Pancreas (tissue), 10 donors: ENCODE data around the gene FANCI. TPM values are rescaled to one million over a fixed set of nuclear protein-coding genes. Genes with fewer than 3 reads are reported as not detected.

Experiments
- ATAC-seq, 4 donors: fragments of 200-7000 bp; cut with Tn5 transposase; one replicate each; pipeline versions ENCODE4 v1.8.0 to v1.9.1; 2020; ENCODE audit warnings: mild to moderate bottlenecking in 4 of 4, moderate library complexity in 4 of 4
- DNase-seq, 6 donors: peaks; one replicate each; pipeline ENCODE4 v3.0.0-alpha.2; 2020
- FAIRE-seq: peaks from 2 replicates; lab custom pipeline; 2012; peaks lifted over from hg19 to GRCh38; lab: Jason Lieb, UNC
- H3K27ac ChIP-seq, 4 donors: fragments of 200-600 bp; sonication (generic); 1 replicate in 3 of 4; 2 replicates in 1 of 4; pipeline versions ENCODE4 v1.5.0 to v1.8.0; 2020
- H3K27me3 ChIP-seq, 4 donors: fragments of 200-600 bp; one replicate each; pipeline ENCODE4 v1.8.0; 2021
- H3K36me3 ChIP-seq, 3 donors: fragments of 200-600 bp; sonication (generic) in 1 of 3; one replicate each; pipeline versions ENCODE4 v1.5.0 to v1.8.0; 2020 to 2021
- H3K4me1 ChIP-seq, 3 donors: fragments of 200-600 bp; one replicate each; pipeline ENCODE4 v1.8.0; 2021
- H3K4me3 ChIP-seq, 4 donors: fragments of 200-600 bp; sonication (generic) in 2 of 4; one replicate each; pipeline versions ENCODE4 v1.5.0 to v1.8.0; 2020 to 2021
- H3K9me3 ChIP-seq, 4 donors: fragments of 200-600 bp; one replicate each; pipeline ENCODE4 v1.8.0; 2021
- WGBS, 2 donors: extraction: QIAGEN DNeasy Blood & Tissue Kit; methylation state at CpG; one replicate each; pipeline ENCODE4 v1.1.7; 2013; 5-methylcytosine and 5-hydroxymethylcytosine counted together
- intact Hi-C, 3 donors: fragments of 100-400 bp; cut with DNase I; formaldehyde crosslinking; loops; one replicate each; pipeline versions ENCODE4 v1.11.1 to v1.14.2; 2022
- polyA plus RNA-seq, 2 donors: library from polyadenylated mRNA; stranded (reverse); fragments of 200-250 nt; gene quantifications; one replicate each; pipeline ENCODE4 v1.2.3, GENCODE V29; 2013
- total RNA-seq, 6 donors: library from RNA; stranded (reverse); fragmentation: NEBNext Ultra II Directional in 4 of 6; extraction: Animal tissue kit (Norgen Biotek cat#: 25700) in 4 of 6; gene quantifications; one replicate each; pipeline versions ENCODE4 v1.2.1 to v1.2.4, GENCODE V29; 2021 to 2023
- TF ChIP-seq, protein P1 (sequence below), 4 donors: fragments of 200-600 bp; sonication (generic) in 3 of 4; IDR thresholded peaks; one replicate each; pipeline versions ENCODE4 v1.5.0 to v1.8.0; 2021; ENCODE audit warnings: antibody characterized with exemption in 4 of 4
- donor health status: healthy with polysubstance abuse.
- donor health status: DM: no; HTN: no; CAD: no; lungs with moderate emphysema.
- donor health status: DM: no; HTN: no; CAD: no.
- donor health status: control.
- donor health status: control.
- donor health status: Bipolar disorder and iron deficiency.
- donor health status: DM: yes; HTN: yes; CAD: no.
- donor health status: DM: no; HTN: no; CAD: no.
- donor health status: DM: no; HTN: no; CAD: no.
- donor health status: DM: yes; HTN: yes; CAD: no.

The FANCI gene
- total and polyA plus RNA-seq, 8 donors = 1.5 to 4.8 (median 3.3) TPM

DNA sequence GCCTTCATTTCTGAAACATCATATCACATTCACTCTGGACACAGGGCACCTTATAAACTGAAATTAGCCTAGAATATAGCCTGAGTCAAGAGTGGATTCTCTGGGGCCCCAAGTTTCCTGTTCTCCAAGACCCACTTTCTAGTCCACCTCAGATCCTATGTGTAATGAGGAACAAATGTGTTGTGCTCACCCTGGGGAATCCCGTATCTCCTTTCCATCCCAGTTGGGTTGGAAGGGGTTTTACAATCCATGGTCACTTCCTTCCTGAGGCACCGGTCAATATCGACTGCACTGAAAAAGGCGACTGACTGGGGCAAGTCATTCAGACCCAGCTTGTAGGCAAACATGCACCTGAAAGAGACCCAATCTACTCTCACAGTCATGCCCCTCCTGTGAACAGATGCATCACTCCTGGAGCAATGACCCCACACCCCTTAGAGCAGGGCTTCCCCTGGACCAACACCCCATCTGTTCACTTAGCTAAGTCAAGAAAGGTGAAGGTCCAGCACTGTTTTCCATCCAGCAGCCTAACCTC, 73.5 kb downstream of the FANCI start:
- Histone ChIP-seq H3K9me3 (no peaks in the 10 kb centered on the region), H3K36me3 (peaks cover 6 to 63% (median 35%) of the 10 kb centered on the region in 3 donors), H3K27ac (no peak overlapping the region), H3K27me3 (no peaks in the 10 kb centered on the region), H3K4me1 (no peaks in the 10 kb centered on the region), H3K4me3 (no peak overlapping the region)
- intact Hi-C loops = loop anchor here in 1 of 3 donors (10.0 kb wide), 1 partner anchor 112 kb away; no protein-coding TSS in a partner anchor
- 85 to 94% methylated on average over 4 of the region's 4 CpGs for WGBS, 2 donors
- DNase-seq (no peak), ATAC-seq (no peak), FAIRE-seq (no peak)
- TF ChIP-seq, protein P1, sequence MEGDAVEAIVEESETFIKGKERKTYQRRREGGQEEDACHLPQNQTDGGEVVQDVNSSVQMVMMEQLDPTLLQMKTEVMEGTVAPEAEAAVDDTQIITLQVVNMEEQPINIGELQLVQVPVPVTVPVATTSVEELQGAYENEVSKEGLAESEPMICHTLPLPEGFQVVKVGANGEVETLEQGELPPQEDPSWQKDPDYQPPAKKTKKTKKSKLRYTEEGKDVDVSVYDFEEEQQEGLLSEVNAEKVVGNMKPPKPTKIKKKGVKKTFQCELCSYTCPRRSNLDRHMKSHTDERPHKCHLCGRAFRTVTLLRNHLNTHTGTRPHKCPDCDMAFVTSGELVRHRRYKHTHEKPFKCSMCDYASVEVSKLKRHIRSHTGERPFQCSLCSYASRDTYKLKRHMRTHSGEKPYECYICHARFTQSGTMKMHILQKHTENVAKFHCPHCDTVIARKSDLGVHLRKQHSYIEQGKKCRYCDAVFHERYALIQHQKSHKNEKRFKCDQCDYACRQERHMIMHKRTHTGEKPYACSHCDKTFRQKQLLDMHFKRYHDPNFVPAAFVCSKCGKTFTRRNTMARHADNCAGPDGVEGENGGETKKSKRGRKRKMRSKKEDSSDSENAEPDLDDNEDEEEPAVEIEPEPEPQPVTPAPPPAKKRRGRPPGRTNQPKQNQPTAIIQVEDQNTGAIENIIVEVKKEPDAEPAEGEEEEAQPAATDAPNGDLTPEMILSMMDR (IDR thresholded peaks at IDR 0.05) = no peak

- TF ChIP-seq, protein P1 (IDR thresholded peaks at IDR 0.05) = no peak
- Histone ChIP-seq H3K4me3 (no peak overlapping the region), H3K27me3 (no peaks in the 10 kb centered on the region), H3K27ac (no peak overlapping the region), H3K4me1 (no peaks in the 10 kb centered on the region), H3K9me3 (no peaks in the 10 kb centered on the region), H3K36me3 (peaks cover 6 to 85% (median 50%) of the 10 kb centered on the region in 3 donors)
- FAIRE-seq (no peak), ATAC-seq (no peak), DNase-seq (no peak)
- WGBS, 2 donors = 93 to 94% methylated on average over 9 of the region's 9 CpGs
- intact Hi-C loops = loop anchor here in 1 of 3 donors (10.0 kb wide), 1 partner anchor 115 kb away; no protein-coding TSS in a partner anchor
These were observed 75.9 kb downstream of the FANCI start for GRCh38 chr15:89319678-89320077.

DNA sequence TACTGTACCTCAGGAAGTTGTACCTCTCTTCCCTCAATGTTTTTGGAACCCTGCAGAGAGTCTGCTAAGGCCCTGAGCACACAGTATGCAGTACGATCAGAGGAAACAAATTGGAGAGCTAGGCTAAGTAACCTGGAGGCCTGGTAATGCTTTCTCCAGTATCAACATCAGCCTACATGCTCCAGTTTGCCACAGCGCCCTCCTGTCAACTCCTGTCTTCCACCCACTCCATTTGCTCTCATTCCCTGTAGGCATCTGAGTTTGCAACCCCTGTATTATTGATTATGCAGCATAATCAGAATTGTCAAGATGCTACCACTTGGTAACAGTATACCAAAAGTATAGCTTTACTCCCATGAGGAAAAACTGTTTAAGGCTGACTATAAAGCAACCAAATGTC, 76.4 kb downstream of the FANCI start:
- no peak for DNase-seq
- no peak for ATAC-seq
- no peaks in the 10 kb centered on the region for H3K9me3 ChIP-seq
- no peak for FAIRE-seq
- no peak overlapping the region for H3K27ac ChIP-seq
- TF ChIP-seq, protein P1 (IDR thresholded peaks at IDR 0.05) = no peak
- H3K36me3 ChIP-seq = peaks cover 6 to 88% (median 51%) of the 10 kb centered on the region in 3 donors
- intact Hi-C loops = no loop called here
- no peak overlapping the region for H3K4me3 ChIP-seq
- 96 to 98% methylated on average over 2 of the region's 2 CpGs for WGBS, 2 donors
- no peaks in the 10 kb centered on the region for H3K4me1 ChIP-seq
- H3K27me3 ChIP-seq = no peaks in the 10 kb centered on the region

DNA sequence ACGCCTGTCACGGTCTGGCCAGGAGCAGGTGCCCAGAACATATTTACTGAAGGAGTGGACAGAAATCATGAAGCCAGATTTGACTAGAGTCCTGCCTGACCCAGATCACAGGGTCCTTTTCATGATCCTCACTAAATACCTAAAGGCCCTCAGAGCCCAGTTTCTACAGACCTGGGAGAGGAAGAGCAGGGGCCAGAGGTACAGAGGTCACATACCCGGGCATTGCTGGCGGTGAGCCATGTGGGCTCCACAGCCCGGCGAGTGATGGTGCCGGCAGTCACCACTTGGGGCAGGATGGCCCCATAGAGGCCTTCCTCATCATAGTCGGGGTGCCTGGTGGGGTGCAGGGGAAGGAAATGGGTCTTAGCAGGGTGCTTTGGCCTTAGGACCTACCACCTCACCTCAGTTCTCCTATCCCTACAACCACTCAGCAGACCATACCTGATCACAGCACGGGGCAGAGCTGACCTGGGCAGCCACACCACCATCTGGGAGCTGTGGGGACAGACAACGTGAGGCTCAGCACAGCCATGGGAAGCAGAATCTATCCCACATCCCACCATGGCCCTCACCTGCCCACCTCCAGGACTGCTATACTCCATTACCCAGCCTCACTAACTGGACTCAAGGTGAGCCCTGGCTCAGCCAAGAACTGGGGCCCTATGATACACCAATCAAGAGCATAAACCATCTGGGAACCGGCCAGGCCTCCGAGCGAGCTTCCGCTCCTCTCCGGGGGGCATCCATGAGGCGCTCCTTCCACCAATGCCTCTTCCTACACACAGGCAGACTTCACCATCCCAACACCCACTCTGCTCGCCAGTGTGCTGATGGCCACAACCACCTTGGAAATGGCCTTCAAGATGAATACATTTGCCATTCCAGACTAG, 78.0 kb downstream of the FANCI start:
- Histone ChIP-seq H3K27me3 (no peaks in the 10 kb centered on the region), H3K4me1 (no peaks in the 10 kb centered on the region), H3K4me3 (no peak overlapping the region), H3K27ac (no peak overlapping the region), H3K9me3 (no peaks in the 10 kb centered on the region), H3K36me3 (peaks cover 8 to 93% (median 63%) of the 10 kb centered on the region in 3 donors)
- no peak for DNase-seq
- peak in 3 of 4 donors; percentile 11 to 43 (median 20) for ATAC-seq
- WGBS, 2 donors = 73 to 76% methylated on average over 17 of the region's 17 CpGs
- TF ChIP-seq, protein P1 (IDR thresholded peaks at IDR 0.05) = no peak
- no peak for FAIRE-seq
- intact Hi-C loops = no loop called here
